ENCODE measurements around the gene SST. TPM values are rescaled to one million over a fixed set of nuclear protein-coding genes. Genes with fewer than 3 reads are reported as not detected.

SST gene
- total and polyA plus RNA-seq, 2 of the 8 experiments (the other 6 are each of a cell fraction or from before 2014, with no cell fraction given): 0.50 TPM; not detected in 1

GRCh38 chr3:187639927-187640568 is 30.1 kb downstream of the SST start (continued):
- TF ChIP-seq RNF2 (IDR thresholded peaks at IDR 0.05; ENCODE audit: borderline replicate concordance, low read depth, low read length, missing control alignments, poor library complexity, severe bottlenecking): no peak
- no peak for TF ChIP-seq CHD2 (IDR thresholded peaks at IDR 0.05; ENCODE audit: low read length)
- TF ChIP-seq, protein P1, sequence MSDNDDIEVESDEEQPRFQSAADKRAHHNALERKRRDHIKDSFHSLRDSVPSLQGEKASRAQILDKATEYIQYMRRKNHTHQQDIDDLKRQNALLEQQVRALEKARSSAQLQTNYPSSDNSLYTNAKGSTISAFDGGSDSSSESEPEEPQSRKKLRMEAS (IDR thresholded peaks at IDR 0.05): no peak
- TF ChIP-seq TCF12 (IDR thresholded peaks at IDR 0.05; ENCODE audit: low read depth, low read length): no peak
